ENCODE data around the gene UBN2.
A peak's percentile ranks its signal among the peaks of the same experiment; 100 is the strongest.
"Not testable (repeated sequence)": the region's sequence is repeated elsewhere in the genome, so short reads cannot be mapped to it uniquely, and the experiment has no call there.

The UBN2 gene

DNA sequence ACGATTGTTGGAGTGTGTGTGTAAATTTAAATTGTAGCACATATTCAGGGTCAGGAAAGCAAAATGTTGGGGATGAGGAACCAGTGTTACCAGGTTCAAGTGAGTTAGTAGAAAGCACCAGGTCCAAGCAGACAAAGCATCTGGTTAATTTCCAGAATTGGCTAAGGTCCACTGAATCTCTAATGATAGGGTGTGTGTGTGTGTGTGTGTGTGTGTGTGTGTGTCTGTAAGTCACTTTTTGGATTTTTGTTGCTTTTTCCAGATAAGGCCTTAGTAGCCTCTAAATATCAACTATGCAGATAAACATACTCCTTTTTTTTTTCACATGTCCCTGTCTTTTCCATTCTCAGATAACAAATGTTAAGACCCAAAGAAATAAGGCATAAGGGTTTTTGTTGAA is 73.5 kb downstream of the UBN2 start:
- DNase-seq: no peak

DNA sequence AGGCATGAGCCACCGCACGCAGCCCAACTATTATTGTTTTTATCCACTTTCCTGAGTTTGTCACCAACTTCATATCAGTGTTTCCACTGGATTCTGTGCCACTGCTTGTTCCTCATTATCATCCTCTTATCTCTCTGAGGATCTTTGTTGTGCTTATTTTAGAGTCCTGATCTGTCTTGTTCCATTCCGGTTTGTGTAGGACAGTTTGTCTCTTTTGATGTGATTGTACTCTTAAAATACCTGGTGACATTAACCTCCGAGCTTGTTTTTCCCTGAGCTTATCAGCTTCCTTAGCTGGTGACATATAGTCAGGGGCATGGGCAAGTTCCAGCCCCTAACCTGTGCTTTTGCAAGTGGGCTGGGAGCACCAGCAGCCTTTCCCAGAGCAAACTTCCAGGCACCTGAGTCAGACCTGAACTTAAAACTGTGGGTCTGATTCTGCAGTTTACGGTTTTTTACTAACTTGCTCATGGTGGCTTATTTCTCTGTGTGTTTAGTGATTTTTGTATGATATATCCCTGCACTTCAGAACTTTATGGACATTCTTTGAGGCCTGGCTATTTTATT is 87.0 kb downstream of the UBN2 start:
- no peak for DNase-seq

DNA sequence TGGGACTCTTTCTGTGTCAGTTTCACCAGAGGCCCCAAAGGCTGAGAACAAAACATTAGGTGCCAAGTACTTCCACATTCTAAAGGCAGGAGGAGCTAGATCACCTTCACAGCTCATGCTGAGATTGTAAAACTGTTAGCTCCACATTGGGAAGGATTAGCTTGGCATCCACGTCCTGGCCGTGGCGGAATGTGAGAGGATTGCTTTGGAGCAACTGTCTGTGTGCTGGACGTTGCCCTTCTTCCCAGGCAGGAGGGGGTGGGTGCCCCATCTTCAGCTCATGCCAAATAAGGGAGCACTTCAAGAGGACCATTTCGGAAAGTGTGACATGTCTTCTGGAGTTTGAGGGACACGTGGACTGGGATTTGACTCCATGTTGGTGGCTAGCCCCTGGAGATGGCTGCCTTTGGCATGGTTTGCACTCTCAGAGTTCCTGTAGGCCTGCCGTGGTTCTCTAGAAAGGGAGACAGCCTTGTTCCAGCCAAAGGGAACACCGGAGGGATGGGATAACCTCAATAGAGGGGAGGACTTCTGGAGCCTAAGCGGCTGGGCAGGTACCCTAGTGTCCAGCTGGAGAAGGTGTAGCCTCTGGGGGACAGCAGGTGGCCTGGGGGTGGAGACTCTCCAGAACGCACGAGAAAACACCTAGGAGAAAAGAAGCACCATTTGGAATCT is 90.2 kb downstream of the UBN2 start:
- DNase-seq: no peak

DNA sequence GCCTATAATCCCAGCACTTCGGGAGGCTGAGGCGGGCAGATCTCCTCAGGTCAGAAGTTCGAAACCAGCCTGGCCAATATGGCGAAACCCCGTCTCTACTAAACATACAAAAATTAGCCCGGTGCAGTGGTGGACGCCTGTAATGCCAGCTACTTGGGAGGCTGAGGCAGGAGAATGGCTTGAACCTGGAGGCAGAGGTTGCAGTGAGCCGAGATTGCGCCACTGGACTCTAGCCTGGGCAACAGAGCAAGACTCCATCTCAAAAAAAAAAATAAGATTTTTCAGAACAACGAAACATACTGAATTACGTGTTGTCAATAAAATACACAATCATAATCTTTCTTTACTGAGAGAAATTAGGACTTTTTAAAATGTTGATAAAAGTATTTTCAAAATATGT is 93.7 kb downstream of the UBN2 start:
- not testable (repeated sequence) for DNase-seq

DNA sequence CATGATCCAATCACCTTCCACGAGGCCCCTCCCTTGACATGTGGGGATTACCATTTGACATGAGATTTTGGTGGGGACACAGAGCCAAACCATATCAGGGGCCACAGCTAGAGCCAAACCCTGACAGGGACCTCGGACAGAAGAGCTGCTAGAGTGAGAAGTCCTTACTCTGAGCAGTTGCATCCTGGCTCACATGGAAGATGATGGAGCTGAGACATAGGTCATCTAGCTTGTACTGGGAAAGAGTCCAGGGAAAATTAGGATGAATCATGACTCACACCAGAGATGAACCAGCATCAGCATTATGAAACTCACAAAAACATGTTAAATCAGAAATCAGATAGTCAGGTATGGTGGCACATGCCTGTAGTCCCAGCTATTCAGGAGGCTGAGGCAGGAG is 97.3 kb downstream of the UBN2 start:
- DNase-seq: no peak

DNA sequence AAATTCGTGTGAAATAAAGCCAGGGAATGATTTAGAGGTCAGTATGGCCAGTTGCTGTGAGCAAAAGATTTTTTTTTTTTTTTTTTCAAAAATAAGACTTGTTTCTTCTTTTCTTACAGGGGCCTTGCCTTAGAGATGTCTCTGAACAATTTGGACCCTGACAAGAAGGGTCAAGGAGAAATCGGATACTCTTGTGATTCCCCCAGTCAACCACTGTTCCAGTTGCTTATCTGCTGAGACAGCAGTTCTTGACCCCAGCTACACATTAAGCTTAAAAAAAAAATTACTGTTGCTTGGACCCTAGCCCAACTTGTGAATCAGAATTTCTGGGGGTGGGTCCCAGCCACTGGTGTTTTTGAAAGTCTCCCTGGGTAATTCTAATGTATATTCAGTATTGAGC is 98.1 kb downstream of the UBN2 start:
- no peak for DNase-seq

DNA sequence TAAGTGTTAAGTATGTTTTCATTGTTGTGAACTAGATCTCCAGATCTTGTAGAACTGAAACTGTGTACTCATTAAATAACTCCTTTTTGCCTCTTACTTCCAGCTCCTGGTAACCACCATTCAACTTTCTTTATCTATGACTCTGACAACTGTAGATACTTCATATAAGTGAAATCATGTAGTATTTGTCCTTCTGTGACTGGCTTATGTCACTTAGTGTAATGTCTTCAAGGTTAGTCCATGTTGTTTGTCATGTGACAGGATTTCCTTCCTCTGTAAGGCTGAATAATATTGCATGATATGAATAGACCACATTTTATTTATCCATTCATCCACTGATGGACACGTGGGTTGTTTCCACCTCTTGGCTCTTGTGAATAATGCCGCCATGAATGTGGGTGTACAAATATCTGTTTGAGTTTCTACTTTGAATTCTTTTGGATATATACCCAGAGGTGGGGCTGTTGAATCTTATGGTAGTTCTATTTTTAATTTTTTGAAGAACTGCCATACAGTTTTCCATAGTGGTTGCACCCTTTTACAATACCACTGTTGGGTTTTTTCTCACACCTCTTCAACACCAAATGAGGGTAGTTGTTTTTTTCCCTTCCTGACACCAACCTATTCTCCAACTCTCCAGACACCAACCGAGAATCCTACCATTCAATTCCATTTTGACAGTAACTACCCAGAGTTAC is 99.4 kb downstream of the UBN2 start:
- DNase-seq: no peak

DNA sequence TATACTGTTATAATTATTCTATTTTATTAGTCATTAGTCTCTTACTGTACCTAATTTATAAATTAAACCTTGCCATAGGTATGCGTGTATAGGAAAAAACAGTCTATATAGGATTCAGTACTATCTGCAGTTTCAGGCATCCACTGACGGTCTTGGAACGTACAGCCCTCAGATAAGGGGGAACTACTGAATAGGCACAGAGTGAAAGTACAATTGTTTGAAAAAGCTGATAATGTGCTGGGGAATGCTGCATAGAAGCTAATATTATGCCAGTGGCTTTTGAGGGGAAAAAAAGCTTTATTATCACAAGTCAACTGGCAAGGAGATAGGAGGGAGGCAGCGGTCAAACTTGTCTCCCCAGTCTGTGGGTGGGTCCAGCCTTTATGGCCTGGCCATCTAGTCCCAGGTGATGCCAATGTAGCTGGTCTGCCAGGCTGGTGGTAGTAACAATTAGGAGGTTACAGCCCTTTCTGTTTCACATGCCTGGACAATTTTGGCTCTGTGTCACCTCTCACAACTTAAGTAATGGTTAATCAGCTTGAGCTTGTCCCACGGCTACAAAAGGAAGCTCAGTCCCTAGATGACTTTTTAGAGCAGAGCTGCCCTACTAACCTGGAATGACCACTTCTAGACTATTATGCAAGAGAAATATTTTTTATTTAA is 101.8 kb downstream of the UBN2 start:
- no peak for DNase-seq

DNA sequence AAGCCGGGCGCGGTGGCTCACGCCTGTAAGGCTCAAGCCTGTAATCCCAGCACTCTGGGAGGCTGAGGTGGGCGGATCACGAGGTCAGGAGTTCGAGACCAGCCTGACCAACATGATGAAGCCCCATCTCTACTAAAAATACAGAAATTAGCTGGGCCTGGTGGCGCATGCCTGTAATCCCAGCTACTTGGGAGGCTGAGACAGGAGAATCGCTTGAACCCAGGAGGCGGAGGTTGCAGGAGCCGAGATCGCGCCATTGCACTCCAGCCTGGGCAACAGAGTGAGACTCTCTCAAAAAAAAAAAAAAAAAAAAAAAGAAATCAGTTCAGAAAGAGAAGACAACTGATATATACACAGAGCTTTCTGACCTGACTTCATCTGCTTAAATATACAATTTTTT is 102.4 kb downstream of the UBN2 start:
- DNase-seq: not testable (repeated sequence)

DNA sequence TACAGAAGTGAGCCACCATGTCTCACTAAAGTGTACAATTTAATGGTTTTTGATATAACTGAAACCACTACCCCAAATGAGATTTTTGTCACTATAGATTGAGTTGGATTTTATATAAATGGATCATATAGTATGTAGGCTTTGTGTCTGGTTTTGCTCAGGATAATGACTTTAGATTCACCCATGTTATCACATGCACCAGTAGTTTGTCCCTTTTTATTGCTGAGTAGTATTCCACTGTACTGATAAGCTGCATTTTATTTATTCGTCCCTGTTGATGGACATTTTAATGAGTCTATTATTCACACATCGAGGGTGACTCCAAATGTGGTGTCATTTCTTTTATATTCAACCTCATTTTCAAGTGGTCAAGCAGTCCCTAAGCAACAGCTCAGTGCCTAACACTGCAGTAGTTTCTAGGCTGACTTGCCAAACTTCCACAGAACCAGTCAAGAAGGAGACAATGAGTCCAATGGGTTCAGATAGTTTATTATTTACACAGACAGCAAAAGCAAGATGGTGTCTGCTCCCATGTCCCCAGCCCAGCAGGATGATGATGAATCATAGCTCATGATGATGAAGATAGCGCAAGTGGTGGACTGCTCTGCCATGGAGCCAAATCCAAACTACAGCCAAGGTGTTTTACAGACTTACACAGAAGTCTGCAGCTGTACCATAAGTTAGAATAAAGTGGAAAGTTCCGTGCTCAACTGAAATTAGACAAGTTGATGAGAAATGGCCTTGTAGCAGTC is 103.5 kb downstream of the UBN2 start:
- DNase-seq: no peak

DNA sequence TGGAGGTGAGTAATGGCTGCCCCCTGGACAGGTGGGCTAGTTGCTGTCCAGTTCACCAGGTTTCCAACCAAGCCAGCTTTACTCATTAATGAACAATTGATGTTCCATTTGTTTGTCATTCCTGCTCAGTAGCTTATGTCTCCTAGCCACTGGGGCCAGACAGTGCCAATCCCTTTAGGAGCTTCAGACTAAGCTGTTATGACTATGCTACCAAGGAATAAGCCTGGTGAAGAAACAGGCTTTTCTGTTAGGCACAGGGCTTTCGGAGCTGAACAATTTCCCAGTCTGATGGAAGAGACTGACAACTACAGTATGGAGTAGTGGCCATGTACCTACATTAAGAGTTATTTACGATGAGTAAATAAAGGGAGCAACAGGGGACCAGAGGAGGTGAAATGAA is 108.0 kb downstream of the UBN2 start:
- no peak for DNase-seq

DNA sequence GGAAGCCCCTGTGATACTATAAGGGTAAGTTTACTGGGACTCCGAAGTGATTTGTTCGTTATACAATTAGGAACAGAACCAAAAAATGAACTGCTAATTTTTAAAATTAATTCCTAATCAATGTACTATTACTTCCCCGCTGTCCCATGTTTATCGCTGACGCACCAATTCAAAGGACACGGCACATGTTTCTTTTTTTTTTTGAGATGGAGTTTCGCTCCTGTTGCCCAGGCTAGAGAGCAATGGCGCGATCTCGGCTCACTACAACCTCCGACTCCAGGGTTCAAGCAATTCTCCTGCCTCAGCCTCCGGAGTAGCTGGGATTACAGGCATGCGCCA is 108.6 kb downstream of the UBN2 start:
- no peak for DNase-seq

DNA sequence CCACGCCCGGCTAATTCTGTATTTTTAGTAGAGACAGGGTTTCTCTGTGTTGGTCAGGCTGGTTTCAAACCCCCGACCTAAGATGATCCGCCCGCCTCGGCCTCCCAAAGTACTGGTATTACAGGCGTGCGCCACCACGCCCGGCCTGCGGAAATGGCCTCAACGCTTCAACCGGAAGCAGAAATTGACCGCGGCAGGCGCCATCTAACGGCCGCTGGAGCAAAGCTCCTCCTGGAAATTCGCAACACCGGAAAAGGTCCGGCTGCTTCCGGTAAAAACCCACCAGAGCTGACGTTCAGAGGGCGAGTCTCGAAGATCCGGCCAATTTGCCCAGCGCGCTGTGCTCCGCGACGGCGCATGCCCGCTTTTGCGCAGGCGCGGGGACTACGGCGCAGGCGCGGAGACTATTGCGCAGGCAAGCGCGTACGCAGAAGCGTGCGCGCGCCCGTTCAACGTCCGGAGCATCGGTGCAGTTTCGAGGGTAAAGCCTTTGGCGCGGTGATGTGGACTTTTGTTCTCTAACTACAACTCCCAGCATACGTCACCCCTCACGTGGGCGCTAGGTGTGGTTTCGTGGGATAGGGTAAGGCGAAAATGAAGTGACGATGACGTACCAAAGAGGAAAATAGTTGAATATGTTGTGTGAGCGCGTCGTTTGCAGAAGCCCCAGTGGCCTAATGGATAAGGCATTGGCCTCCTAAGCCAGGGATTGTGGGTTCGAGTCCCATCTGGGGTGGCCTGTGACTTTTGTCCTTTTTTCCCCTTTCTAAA is 109.2 kb downstream of the UBN2 start:
- peak; percentile 99 for DNase-seq

DNA sequence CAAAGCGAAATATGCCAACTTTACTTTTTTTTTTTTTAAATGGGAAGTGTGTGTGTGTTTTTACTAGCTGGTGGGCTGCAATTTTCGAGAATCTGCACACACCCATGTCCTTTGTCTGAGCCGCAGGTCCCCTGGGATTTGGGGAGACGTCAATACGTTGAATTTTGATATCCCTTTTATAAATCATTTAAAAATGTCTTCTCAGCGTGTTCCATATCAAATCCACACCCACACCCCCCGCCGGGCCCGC is 109.7 kb downstream of the UBN2 start:
- DNase-seq: no peak

DNA sequence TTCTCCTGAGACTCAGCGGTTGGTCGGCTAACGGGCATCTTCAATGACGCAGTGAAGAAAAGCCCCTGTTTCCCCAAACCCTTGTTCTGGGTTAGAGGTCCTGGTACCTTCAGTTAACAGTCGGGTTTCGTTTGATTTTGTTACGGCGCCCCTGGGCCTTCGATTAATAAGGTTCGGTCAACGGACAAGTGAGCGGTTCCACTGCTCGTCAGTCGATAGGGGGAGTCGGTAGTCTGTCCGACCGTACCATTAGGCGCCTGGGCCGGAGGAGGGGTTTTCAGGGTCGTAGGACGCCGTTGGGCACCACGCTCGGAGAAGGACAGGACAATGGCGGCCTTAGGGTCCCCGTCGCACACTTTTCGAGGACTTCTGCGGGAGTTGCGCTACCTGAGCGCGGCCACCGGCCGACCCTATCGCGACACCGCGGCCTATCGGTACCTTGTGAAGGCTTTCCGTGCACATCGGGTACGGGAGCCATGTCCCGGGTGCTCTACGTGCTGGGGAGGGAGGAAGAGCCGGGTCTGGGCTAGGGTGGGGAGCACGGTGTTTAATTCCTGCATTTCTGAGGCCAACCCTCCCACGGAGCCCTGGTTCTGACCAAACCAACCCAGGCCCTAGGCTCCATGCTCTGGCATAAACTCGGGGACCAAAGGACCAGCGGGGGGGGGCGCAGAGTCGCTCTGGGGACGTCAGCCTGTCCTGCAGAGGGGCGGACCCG is 110.2 kb downstream of the UBN2 start, which contains the start of gene FMC1:
FMC1 (plus strand) TSS at position 280 of the 718 bp plus-strand sequence; CDS start at position 328, 48 bp downstream.
- DNase-seq: peak; percentile 95

DNA sequence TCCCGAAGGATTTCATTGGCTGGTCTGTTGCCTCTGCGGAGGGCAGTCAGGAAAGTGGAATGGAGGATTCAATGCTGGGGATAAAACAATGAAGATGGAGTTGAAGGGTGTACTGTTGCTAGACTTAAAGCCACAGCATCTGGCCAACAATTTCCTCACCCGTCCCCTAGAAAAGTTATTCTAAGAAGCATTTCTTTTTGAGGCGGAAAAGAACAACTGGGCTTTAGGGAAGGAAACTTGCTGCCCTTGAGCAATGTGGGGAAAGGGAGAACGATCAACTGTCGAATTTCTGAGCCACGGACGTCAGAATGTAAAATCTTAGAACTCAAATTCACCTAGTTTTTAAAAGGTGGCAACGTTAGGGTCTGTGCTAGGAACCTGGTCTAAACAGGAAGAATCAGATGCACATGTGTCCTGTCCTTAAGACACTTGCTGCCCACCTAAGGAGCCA is 110.8 kb downstream of the UBN2 start:
- no peak for DNase-seq

DNA sequence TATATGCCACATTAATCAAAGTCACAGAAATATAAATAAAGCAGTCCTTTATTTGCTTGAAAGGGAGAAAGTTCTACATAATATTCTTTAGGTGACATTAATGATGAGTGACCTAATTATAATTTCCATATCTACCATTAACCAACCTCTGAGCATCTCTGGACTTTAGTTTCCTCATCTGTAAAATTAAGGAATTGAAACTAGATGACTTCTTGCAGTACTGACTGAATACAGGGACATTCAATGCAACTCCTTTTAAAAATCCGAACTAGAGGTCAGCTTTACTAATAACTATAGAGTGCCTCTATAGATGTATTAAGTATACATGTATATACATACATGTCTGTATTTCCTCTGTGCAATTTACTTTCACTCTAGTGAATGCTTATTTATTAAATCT is 114.0 kb downstream of the UBN2 start:
- no peak for DNase-seq

DNA sequence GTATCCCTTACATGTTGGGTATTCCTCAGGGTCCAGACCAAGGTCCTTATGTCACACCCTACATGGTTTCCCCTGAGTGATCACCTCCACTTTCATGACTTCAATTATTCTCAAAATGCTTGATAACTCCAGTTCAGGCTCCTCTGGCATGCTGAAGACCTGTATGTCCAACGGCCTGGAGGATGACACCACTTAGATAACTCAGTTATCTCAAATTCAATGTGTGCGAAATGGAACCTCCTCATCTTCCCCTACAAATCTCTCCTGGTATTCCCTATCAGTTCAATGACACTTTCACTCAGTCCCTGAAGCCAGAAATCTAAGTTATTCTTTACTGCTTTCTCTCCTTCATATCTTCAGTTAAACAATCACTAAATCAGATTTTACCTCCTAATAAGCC is 120.0 kb downstream of the UBN2 start:
- DNase-seq: no peak

DNA sequence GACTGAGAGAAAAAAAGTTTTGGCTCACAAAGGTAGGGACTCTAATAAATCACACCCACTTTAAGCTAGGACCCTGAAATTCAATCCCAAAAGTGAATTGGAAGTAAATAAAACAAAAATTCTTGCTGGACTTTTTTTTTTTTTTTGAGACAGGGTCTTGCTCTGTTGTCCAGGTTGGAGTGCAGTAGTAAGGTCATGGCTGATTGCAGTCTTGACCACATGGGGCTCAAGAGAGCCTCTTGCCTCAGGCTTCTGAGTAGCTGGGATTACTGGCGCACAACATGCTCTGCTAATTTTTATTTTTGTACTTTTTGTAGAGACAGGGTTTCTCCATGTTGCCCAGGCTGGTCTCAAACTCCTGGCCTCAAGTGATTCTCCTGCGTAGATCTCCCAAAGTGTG is 123.7 kb downstream of the UBN2 start:
- DNase-seq: no peak

DNA sequence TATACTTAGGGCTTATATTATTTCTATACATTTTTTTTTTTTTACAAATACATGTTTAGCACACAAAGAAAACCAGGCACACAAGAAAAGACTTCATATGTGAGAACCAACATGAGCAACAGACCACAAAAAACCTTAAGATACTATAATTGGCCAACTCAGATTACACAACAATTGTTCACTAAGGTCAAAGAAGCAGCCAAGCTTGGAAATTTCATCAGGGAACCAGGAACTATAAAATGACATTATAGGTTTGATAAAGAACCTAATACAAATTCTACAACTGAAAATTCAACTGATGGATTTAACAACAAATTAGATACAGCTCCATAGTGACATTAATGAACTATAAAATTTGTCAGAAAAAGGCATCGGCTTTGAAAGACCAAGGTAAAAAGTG is 124.3 kb downstream of the UBN2 start:
- DNase-seq: no peak

All from femur (tissue), 1 donor.